Keratinocyte (primary cell): ENCODE results near the gene AGAP1. TPM values are rescaled to one million over a fixed set of nuclear protein-coding genes. Genes with fewer than 3 reads are reported as not detected.

Source experiments
- DNase-seq: peaks from one replicate; pipeline ENCODE4 v3.0.0-alpha.2; 2011; ENCODE audit warnings: low read depth, missing footprints, low spot score
- FAIRE-seq: peaks from 2 replicates; lab custom pipeline; 2011; peaks lifted over from hg19 to GRCh38; lab: Jason Lieb, UNC
- H2AFZ ChIP-seq: 2 replicates; pipeline ENCODE4 v1.6.0; 2012; ENCODE audit warnings: low read length, control low read depth, inconsistent platforms; ENCODE audit not compliant: control insufficient read depth
- H3K27ac ChIP-seq: 2 replicates; pipeline ENCODE4 v1.5.1; 2011; ENCODE audit warnings: low read length; ENCODE audit not compliant: control insufficient read depth, insufficient read depth
- H3K27me3 ChIP-seq: 3 replicates; pipeline ENCODE4 v1.6.0; 2011; ENCODE audit warnings: low read length; ENCODE audit not compliant: control insufficient read depth, insufficient read depth; ENCODE audit errors: extremely low read depth
- H3K36me3 ChIP-seq, 2 experiments: 2 replicates in 1 of 2; 3 replicates in 1 of 2; pipeline ENCODE4 v1.5.1; 2011; ENCODE audit warnings: low read length in 2 of 2, mild to moderate bottlenecking in 1 of 2; ENCODE audit not compliant: control insufficient read depth in 2 of 2, insufficient read depth in 2 of 2; ENCODE audit errors: extremely low read depth in 1 of 2
- H3K4me1 ChIP-seq: 3 replicates; pipeline ENCODE4 v1.5.1; 2011; ENCODE audit warnings: low read length; ENCODE audit not compliant: control insufficient read depth, insufficient read depth; ENCODE audit errors: extremely low read depth
- H3K4me2 ChIP-seq: 3 replicates; pipeline ENCODE4 v1.6.0; 2011; ENCODE audit warnings: low read depth, low read length; ENCODE audit not compliant: control insufficient read depth, insufficient read depth; ENCODE audit errors: extremely low read depth
- H3K4me3 ChIP-seq, 3 experiments: fragments of 200-600 bp in 1 of 3; sonication (generic) in 1 of 3; 2 replicates in 2 of 3; 3 replicates in 1 of 3; pipeline ENCODE4 v1.5.1; 2011 to 2016; ENCODE audit warnings: low read length in 3 of 3, mild to moderate bottlenecking in 3 of 3, control low read depth in 2 of 3, inconsistent platforms in 1 of 3, low read depth in 1 of 3, mixed read lengths in 1 of 3, mixed run types in 1 of 3, moderate library complexity in 1 of 3; ENCODE audit not compliant: control insufficient read depth in 2 of 3, insufficient read depth in 2 of 3; ENCODE audit errors: extremely low read depth in 1 of 3
- H3K79me2 ChIP-seq: 2 replicates; pipeline ENCODE4 v1.6.0; 2012; ENCODE audit warnings: low read length; ENCODE audit not compliant: control insufficient read depth, insufficient read depth
- H3K9ac ChIP-seq: 3 replicates; pipeline ENCODE4 v1.6.0; 2011; ENCODE audit warnings: low read length; ENCODE audit not compliant: control insufficient read depth, insufficient read depth; ENCODE audit errors: extremely low read depth
- H3K9me1 ChIP-seq: 3 replicates; pipeline ENCODE4 v1.6.0; 2011; ENCODE audit warnings: low read length; ENCODE audit not compliant: control insufficient read depth, insufficient read depth; ENCODE audit errors: extremely low read depth
- H3K9me3 ChIP-seq: 2 replicates; pipeline ENCODE4 v1.5.1; 2012; ENCODE audit warnings: low read depth, low read length; ENCODE audit not compliant: control insufficient read depth
- H4K20me1 ChIP-seq: 3 replicates; pipeline ENCODE4 v1.6.0; 2011; ENCODE audit warnings: low read length; ENCODE audit not compliant: control insufficient read depth, insufficient read depth; ENCODE audit errors: extremely low read depth
- EZH2 ChIP-seq: IDR thresholded peaks from one replicate; pipeline ENCODE4 v1.6.1; 2012; ENCODE audit warnings: inconsistent platforms, mild to moderate bottlenecking, low read length, moderate library complexity
- dilution Hi-C: fragments of 300-500 bp; cut with MboI; formaldehyde crosslinking; loops from one replicate; pipeline ENCODE4 v1.7.0; 2020; ENCODE audit warnings: low sequenced_read_pairs; ENCODE audit not compliant: extremely low pct_ligation_motif_present
- polyA plus RNA-seq, 5 experiments: library from polyadenylated mRNA; depleted of rRNA in 3 of 5; stranded (reverse) in 3 of 5; stranded (forward) in 1 of 5; unstranded in 1 of 5; fragments of >200 nt; gene quantifications; 1 replicate in 1 of 5; 2 replicates in 3 of 5; 3 replicates in 1 of 5; pipeline versions ENCODE4 v1.2.1 to v1.2.3, GENCODE V29; 2011 to 2012; ENCODE audit warnings: missing spikeins in 2 of 5, low read depth in 1 of 5, low replicate concordance in 1 of 5
- TF ChIP-seq, protein P1 (sequence below), 3 experiments: IDR thresholded peaks in 1 of 3; conservative IDR thresholded peaks in 1 of 3; optimal IDR thresholded peaks in 1 of 3; 2 replicates in 2 of 3; 3 replicates in 1 of 3; pipeline versions ENCODE3 to v1.5.1; 2011; ENCODE audit warnings: low read length in 3 of 3, mild to moderate bottlenecking in 3 of 3, moderate library complexity in 2 of 3, control low read depth in 1 of 3, inconsistent platforms in 1 of 3; ENCODE audit not compliant: insufficient read depth in 2 of 3; ENCODE audit errors: extremely low read depth in 1 of 3

The AGAP1 gene
- polyA plus RNA-seq, 1 donor (not counting 4 experiments of a cell fraction or from before 2014, with no cell fraction given), result 12.6 TPM

DNA sequence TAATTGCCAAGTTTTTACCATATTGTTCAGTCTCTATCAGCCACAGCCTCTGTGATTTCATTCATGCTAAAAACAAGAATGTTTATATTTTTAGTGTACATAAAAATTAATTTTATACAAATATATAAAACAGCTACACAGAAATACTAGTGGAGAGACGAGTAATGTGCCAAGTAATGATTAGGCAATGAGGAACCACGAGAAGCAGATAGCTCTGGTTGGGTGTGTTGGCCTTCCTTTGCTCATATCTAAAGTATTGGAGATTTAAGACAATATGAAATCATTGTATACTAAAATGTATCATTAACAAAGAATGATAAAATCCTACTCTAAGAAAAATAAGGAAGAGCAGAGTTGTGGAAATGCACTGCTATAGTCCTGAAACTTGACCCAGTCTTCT lies 326.7 kb downstream of the AGAP1 start:
- H4K20me1 ChIP-seq, result no peaks in the 10 kb centered on the region
- TF ChIP-seq, protein P1, sequence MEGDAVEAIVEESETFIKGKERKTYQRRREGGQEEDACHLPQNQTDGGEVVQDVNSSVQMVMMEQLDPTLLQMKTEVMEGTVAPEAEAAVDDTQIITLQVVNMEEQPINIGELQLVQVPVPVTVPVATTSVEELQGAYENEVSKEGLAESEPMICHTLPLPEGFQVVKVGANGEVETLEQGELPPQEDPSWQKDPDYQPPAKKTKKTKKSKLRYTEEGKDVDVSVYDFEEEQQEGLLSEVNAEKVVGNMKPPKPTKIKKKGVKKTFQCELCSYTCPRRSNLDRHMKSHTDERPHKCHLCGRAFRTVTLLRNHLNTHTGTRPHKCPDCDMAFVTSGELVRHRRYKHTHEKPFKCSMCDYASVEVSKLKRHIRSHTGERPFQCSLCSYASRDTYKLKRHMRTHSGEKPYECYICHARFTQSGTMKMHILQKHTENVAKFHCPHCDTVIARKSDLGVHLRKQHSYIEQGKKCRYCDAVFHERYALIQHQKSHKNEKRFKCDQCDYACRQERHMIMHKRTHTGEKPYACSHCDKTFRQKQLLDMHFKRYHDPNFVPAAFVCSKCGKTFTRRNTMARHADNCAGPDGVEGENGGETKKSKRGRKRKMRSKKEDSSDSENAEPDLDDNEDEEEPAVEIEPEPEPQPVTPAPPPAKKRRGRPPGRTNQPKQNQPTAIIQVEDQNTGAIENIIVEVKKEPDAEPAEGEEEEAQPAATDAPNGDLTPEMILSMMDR (optimal IDR thresholded peaks at IDR 0.05 in 1 of 3, IDR thresholded peaks at IDR 0.05 in 1 of 3, conservative IDR thresholded peaks at IDR 0.05 in 1 of 3; ENCODE audit: extremely low read depth in 1 of 3, insufficient read depth in 2 of 3, low read length in 3 of 3), result no peak
- H3K36me3 ChIP-seq, result no peaks in the 10 kb centered on the region
- DNase-seq (no peak), FAIRE-seq (no peak)
- H3K9ac ChIP-seq, result no peak overlapping the region
- dilution Hi-C loops, result no loop called here
- no peaks in the 10 kb centered on the region for H3K9me1 ChIP-seq
- H3K4me2 ChIP-seq, result no peak overlapping the region
- no peaks in the 10 kb centered on the region for H3K27me3 ChIP-seq
- H3K4me1 ChIP-seq, result no peaks in the 10 kb centered on the region
- no peaks in the 10 kb centered on the region for H3K79me2 ChIP-seq
- H3K27ac ChIP-seq, result no peak overlapping the region
- H2AFZ ChIP-seq, result no peak overlapping the region
- H3K4me3 ChIP-seq, result no peak overlapping the region
- no peaks in the 10 kb centered on the region for H3K9me3 ChIP-seq

DNA sequence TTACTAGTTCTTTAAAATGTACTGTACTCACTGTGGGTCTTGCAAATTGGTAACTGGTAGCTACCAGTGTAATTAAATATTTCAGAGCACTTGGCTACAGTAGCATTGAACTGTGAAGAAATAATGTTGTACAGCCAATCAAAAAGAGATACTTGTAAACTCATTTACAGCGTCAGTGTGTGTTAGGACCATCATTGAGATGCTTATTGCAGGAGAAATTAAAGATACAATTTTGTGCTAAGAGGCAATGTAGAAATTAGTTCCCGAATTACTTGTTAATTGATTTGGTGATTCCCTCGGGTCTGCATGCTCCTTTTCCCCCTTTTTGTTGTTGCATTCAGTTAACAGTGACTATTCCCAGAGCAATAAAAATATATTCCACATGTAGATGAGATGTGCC lies 330.5 kb downstream of the AGAP1 start:
- H3K4me3 ChIP-seq, result no peak overlapping the region
- dilution Hi-C loops, result no loop called here
- H3K36me3 ChIP-seq, result no peaks in the 10 kb centered on the region
- no peak overlapping the region for H3K27ac ChIP-seq
- no peak for TF ChIP-seq EZH2
- TF ChIP-seq, protein P1 (optimal IDR thresholded peaks at IDR 0.05 in 1 of 3, IDR thresholded peaks at IDR 0.05 in 1 of 3, conservative IDR thresholded peaks at IDR 0.05 in 1 of 3; ENCODE audit: extremely low read depth in 1 of 3, insufficient read depth in 2 of 3, low read length in 3 of 3), result no peak
- no peaks in the 10 kb centered on the region for H3K79me2 ChIP-seq
- no peaks in the 10 kb centered on the region for H3K9me3 ChIP-seq
- H3K4me2 ChIP-seq, result no peak overlapping the region
- H3K27me3 ChIP-seq, result no peaks in the 10 kb centered on the region
- H2AFZ ChIP-seq, result no peak overlapping the region
- no peak overlapping the region for H3K9ac ChIP-seq
- no peaks in the 10 kb centered on the region for H3K9me1 ChIP-seq
- H3K4me1 ChIP-seq, result peaks cover 6% of the 10 kb centered on the region
- H4K20me1 ChIP-seq, result no peaks in the 10 kb centered on the region
- DNase-seq (no peak), FAIRE-seq (no peak)
